ENCODE measurements around the gene NTPCR. TPM values are rescaled to one million over a fixed set of nuclear protein-coding genes. Genes with fewer than 3 reads are reported as not detected.

NTPCR gene
- total RNA-seq, 1 experiment from 2014 or later: 34.2 TPM

DNA sequence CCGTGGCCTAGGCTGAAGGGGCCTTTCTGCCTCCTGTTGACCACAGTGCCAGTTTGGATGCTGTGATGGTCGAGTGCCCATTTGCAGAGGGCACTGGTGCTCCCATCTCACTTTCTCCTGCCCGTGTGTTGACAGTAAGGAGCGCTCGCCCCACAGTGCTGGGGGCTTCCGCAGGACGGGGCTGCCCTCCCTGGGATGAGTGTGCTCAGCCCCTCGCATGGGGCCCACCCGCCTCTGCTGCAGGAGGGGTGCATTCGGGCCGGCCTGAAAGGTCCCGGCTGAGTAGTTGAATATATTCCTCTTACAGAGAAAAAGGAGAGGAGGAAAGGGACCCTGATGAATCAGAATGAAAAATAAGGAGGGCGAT lies 37.3 kb downstream of the NTPCR start:
- DNase-seq (ENCODE audit: low read depth, low spot score) (no peak), ATAC-seq (no peak)
- CTCF ChIA-PET: no interaction called here
- H2AFZ ChIP-seq (ENCODE audit: low read depth, low read length, poor library complexity, severe bottlenecking): no peak overlapping the region
- H3K27me3 ChIP-seq (ENCODE audit: insufficient read depth, low read length): no peaks in the 10 kb centered on the region
- no TSS peak for BruUV-seq (replicated peaks)
- peaks cover 5 to 8% of the 10 kb centered on the region in 2 experiments; a peak in 1 of 4 replicates for H3K4me1 ChIP-seq (ENCODE audit: control insufficient read depth in 1 of 2, insufficient read depth in 2 of 2, low read length in 2 of 2)
- H3K9ac ChIP-seq (ENCODE audit: low read length): no peak overlapping the region
- H3K4me2 ChIP-seq (ENCODE audit: low read length): no peak overlapping the region
- intact Hi-C loops (cut with micrococcal nuclease): no loop called here
- no peaks in the 10 kb centered on the region for H4K20me1 ChIP-seq (ENCODE audit: insufficient read depth)
- H3K9me3 ChIP-seq (ENCODE audit: control insufficient read depth in 1 of 2, insufficient read depth in 1 of 2, low read depth in 1 of 2, low read length in 2 of 2): no peaks in the 10 kb centered on the region
- no peaks in the 10 kb centered on the region for H3K36me3 ChIP-seq (ENCODE audit: control insufficient read depth in 1 of 2, insufficient read depth in 2 of 2, low read length in 2 of 2)
- RAD21 ChIA-PET (ENCODE audit: low non-redundant PET in 1 of 2, low total read pairs in 2 of 2, uncharacterized antibody in 2 of 2, unreplicated experiment in 2 of 2): no interaction called here
- no peak overlapping the region for H3K4me3 ChIP-seq (replicated peaks in 1 of 2; ENCODE audit: low read depth in 1 of 2, low read length in 2 of 2)
- POLR2A ChIA-PET: no interaction called here
- H3K79me2 ChIP-seq (ENCODE audit: insufficient read depth, low read length): no peaks in the 10 kb centered on the region
- H3K9me2 ChIP-seq (ENCODE audit: insufficient read depth): no peaks in the 10 kb centered on the region
- TF ChIP-seq ELF1 (IDR thresholded peaks at IDR 0.05; ENCODE audit: borderline replicate concordance, low read depth): no peak
- no peak for TF ChIP-seq TCF7L2 (IDR thresholded peaks at IDR 0.05; ENCODE audit: borderline replicate concordance, extremely low read depth, insufficient read depth, insufficient read length)
- no peak for TF ChIP-seq EZH2 (IDR thresholded peaks at IDR 0.05)
- TF ChIP-seq EGR1 (IDR thresholded peaks at IDR 0.05; ENCODE audit: low read depth): no peak
- no peak for TF ChIP-seq JUND (IDR thresholded peaks at IDR 0.05)
- TF ChIP-seq CBX3 (IDR thresholded peaks at IDR 0.05; ENCODE audit: low read depth): no peak
- TF ChIP-seq, protein P1, sequence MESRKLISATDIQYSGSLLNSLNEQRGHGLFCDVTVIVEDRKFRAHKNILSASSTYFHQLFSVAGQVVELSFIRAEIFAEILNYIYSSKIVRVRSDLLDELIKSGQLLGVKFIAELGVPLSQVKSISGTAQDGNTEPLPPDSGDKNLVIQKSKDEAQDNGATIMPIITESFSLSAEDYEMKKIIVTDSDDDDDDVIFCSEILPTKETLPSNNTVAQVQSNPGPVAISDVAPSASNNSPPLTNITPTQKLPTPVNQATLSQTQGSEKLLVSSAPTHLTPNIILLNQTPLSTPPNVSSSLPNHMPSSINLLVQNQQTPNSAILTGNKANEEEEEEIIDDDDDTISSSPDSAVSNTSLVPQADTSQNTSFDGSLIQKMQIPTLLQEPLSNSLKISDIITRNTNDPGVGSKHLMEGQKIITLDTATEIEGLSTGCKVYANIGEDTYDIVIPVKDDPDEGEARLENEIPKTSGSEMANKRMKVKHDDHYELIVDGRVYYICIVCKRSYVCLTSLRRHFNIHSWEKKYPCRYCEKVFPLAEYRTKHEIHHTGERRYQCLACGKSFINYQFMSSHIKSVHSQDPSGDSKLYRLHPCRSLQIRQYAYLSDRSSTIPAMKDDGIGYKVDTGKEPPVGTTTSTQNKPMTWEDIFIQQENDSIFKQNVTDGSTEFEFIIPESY (IDR thresholded peaks at IDR 0.05; ENCODE audit: extremely low read depth, insufficient replicate concordance, low read length): no peak
- no peak for TF ChIP-seq SRF (IDR thresholded peaks at IDR 0.05; ENCODE audit: low read depth)
- TF ChIP-seq ZFX (IDR thresholded peaks at IDR 0.05): no peak
- TF ChIP-seq, protein P2, sequence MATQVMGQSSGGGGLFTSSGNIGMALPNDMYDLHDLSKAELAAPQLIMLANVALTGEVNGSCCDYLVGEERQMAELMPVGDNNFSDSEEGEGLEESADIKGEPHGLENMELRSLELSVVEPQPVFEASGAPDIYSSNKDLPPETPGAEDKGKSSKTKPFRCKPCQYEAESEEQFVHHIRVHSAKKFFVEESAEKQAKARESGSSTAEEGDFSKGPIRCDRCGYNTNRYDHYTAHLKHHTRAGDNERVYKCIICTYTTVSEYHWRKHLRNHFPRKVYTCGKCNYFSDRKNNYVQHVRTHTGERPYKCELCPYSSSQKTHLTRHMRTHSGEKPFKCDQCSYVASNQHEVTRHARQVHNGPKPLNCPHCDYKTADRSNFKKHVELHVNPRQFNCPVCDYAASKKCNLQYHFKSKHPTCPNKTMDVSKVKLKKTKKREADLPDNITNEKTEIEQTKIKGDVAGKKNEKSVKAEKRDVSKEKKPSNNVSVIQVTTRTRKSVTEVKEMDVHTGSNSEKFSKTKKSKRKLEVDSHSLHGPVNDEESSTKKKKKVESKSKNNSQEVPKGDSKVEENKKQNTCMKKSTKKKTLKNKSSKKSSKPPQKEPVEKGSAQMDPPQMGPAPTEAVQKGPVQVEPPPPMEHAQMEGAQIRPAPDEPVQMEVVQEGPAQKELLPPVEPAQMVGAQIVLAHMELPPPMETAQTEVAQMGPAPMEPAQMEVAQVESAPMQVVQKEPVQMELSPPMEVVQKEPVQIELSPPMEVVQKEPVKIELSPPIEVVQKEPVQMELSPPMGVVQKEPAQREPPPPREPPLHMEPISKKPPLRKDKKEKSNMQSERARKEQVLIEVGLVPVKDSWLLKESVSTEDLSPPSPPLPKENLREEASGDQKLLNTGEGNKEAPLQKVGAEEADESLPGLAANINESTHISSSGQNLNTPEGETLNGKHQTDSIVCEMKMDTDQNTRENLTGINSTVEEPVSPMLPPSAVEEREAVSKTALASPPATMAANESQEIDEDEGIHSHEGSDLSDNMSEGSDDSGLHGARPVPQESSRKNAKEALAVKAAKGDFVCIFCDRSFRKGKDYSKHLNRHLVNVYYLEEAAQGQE (IDR thresholded peaks at IDR 0.05; ENCODE audit: low read depth): no peak
- TF ChIP-seq POLR2AphosphoS5 (IDR thresholded peaks at IDR 0.05; ENCODE audit: low read depth, low read length): no peak
- TF ChIP-seq SP1 (IDR thresholded peaks at IDR 0.05; ENCODE audit: low read depth): no peak
- no peak for TF ChIP-seq YY1 (IDR thresholded peaks at IDR 0.05; ENCODE audit: extremely low read depth, insufficient replicate concordance, low read depth, low read length)
- TF ChIP-seq, protein P3, sequence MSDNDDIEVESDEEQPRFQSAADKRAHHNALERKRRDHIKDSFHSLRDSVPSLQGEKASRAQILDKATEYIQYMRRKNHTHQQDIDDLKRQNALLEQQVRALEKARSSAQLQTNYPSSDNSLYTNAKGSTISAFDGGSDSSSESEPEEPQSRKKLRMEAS (IDR thresholded peaks at IDR 0.05): no peak
- no peak for TF ChIP-seq SIN3A (IDR thresholded peaks at IDR 0.05; ENCODE audit: low read depth)
- TF ChIP-seq, protein P4, sequence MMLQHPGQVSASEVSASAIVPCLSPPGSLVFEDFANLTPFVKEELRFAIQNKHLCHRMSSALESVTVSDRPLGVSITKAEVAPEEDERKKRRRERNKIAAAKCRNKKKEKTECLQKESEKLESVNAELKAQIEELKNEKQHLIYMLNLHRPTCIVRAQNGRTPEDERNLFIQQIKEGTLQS (IDR thresholded peaks at IDR 0.05): no peak
- H3K27ac ChIP-seq (ENCODE audit: low read depth, low read length): no peak overlapping the region

All from HCT116 (cell line).